Progenitor cell of endocrine pancreas (in vitro differentiated cells): ENCODE results near the gene SOX10. TPM values are rescaled to one million over a fixed set of nuclear protein-coding genes. Genes with fewer than 3 reads are reported as not detected.

Experiments used
- DNase-seq: peaks from one replicate; pipeline ENCODE4 v3.0.0; 2021; ENCODE audit warnings: low spot score; ENCODE audit not compliant: unreplicated experiment
- H3K27ac Mint-ChIP-seq: 2 replicates; pipeline ENCODE4 v1.8.0; 2021; ENCODE audit warnings: mild to moderate bottlenecking, moderate library complexity, mixed read lengths
- H3K27me3 Mint-ChIP-seq: 2 replicates; pipeline ENCODE4 v1.8.0; 2021; ENCODE audit warnings: mixed read lengths
- H3K36me3 Mint-ChIP-seq: 2 replicates; pipeline ENCODE4 v1.8.0; 2022; ENCODE audit warnings: mixed read lengths; ENCODE audit not compliant: insufficient read depth
- H3K4me1 Mint-ChIP-seq: 2 replicates; pipeline ENCODE4 v1.8.0; 2021; ENCODE audit warnings: low read depth, mixed read lengths
- H3K4me3 Mint-ChIP-seq: 2 replicates; pipeline ENCODE4 v1.8.0; 2021; ENCODE audit warnings: low read depth, mild to moderate bottlenecking, moderate library complexity, mixed read lengths
- H3K9me3 Mint-ChIP-seq: 2 replicates; pipeline ENCODE4 v1.8.0; 2021; ENCODE audit warnings: low read depth, mixed read lengths
- CTCF ChIP-seq: fragments of 200-600 bp; sonication (generic); IDR thresholded peaks from one replicate; pipeline ENCODE4 v1.5.0; 2021; ENCODE audit warnings: antibody characterized with exemption, mild to moderate bottlenecking; ENCODE audit not compliant: unreplicated experiment
- total RNA-seq: library from RNA; stranded (reverse); gene quantifications from 2 replicates; pipeline ENCODE4 v1.2.1, GENCODE V29; 2021

SOX10 gene
- total RNA-seq, 1 donor from 2014 or later, result 1.3 TPM

- peaks cover 14% of the 10 kb centered on the region for H3K36me3 Mint-ChIP-seq
- no peaks in the 10 kb centered on the region for H3K27me3 Mint-ChIP-seq
- no peak overlapping the region for H3K27ac Mint-ChIP-seq
- DNase-seq, result no peak
- no peak for TF ChIP-seq CTCF
- H3K4me1 Mint-ChIP-seq, result peaks cover 2% of the 10 kb centered on the region
- H3K9me3 Mint-ChIP-seq, result no peaks in the 10 kb centered on the region
- H3K4me3 Mint-ChIP-seq, result no peak overlapping the region
These were observed 40.5 kb downstream of the SOX10 start for GRCh38 chr22:37943825-37944198.

DNA sequence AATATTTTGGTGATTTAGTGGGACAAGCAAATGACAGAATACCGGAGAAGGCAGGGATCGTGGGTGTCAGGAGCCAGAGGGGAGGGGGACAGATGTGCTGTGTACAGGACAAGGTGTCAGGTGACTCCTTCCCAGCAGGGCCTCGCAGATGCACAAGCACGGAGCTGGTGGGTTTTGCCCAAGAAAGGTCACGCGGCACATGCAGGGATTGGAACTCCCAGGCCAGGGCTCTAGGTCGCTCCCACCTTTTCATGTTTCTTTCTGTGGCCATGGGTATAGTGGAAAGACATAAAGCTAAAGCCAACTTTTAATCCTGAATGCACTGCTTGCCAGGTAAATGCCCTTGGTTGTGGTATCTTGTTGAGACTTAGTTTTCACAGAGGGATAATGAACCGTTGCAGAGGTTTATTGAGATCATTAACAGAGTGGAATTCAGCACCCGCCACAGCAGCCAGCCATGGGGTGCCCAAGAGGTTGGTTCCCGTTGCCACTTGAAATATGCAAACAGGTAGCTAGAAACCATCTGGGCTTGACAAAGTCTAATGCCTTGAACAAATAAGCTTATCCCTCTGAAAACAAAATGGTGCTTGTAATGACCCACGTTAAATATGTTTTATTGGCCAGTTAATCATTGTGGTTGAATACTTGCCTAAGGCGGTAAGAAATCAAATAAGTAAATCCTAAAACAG, 41.1 kb downstream of the SOX10 start:
- Mint-ChIP-seq H3K36me3 (peaks cover 14% of the 10 kb centered on the region), H3K9me3 (no peaks in the 10 kb centered on the region)
- no peak for TF ChIP-seq CTCF

GRCh38 chr22:37942133-37942532, 42.2 kb downstream of the SOX10 start:
- peaks cover 19% of the 10 kb centered on the region for H3K36me3 Mint-ChIP-seq
- H3K27me3 Mint-ChIP-seq, result no peaks in the 10 kb centered on the region
- H3K4me1 Mint-ChIP-seq, result peaks cover 2% of the 10 kb centered on the region
- DNase-seq, result no peak
- TF ChIP-seq CTCF, result no peak
- no peak overlapping the region for H3K4me3 Mint-ChIP-seq
- no peaks in the 10 kb centered on the region for H3K9me3 Mint-ChIP-seq
- no peak overlapping the region for H3K27ac Mint-ChIP-seq

More for the DNA sequence above, 41.1 kb downstream of the SOX10 start:
- Mint-ChIP-seq H3K4me3 (no peak overlapping the region), H3K4me1 (peaks cover 2% of the 10 kb centered on the region), H3K27ac (no peak overlapping the region), H3K27me3 (no peaks in the 10 kb centered on the region)
- no peak for DNase-seq

- H3K27ac Mint-ChIP-seq, result no peak overlapping the region
- peaks cover 22% of the 10 kb centered on the region for H3K36me3 Mint-ChIP-seq
These were observed 43.5 kb downstream of the SOX10 start for GRCh38 chr22:37940698-37941376.

More at GRCh38 chr22:37940698-37941376, 43.5 kb downstream of the SOX10 start:
- Mint-ChIP-seq H3K9me3 (no peaks in the 10 kb centered on the region), H3K4me1 (peaks cover 2% of the 10 kb centered on the region), H3K4me3 (no peak overlapping the region), H3K27me3 (no peaks in the 10 kb centered on the region)
- DNase-seq, result no peak
- TF ChIP-seq CTCF, result no peak
